Stimulated activated CD8-positive, alpha-beta memory T cell treated with anti-CD3 and anti-CD28 coated beads, Interleukin-7, amount 100 ng/mL, for 1 hour (primary cell): ENCODE data around the gene DNAH6.

Source experiments
- DNase-seq, 2 donors: peaks; one replicate each; pipeline ENCODE4 v3.0.0-alpha.2; 2020; ENCODE audit warnings: low read depth in 2 of 2

Gene DNAH6

GRCh38 chr2:84631985-84632384, 115.7 kb downstream of the DNAH6 start:
- DNase-seq, result no peak

- no peak for DNase-seq
Measured at GRCh38 chr2:84636080-84636971, 120.0 kb downstream of the DNAH6 start.

- DNase-seq, result no peak
Measured at GRCh38 chr2:84639751-84640150, 123.5 kb downstream of the DNAH6 start.

GRCh38 chr2:84640411-84640810, 124.1 kb downstream of the DNAH6 start:
- DNase-seq, result no peak

GRCh38 chr2:84641021-84641420, 124.7 kb downstream of the DNAH6 start:
- no peak for DNase-seq

GRCh38 chr2:84643991-84644390, 127.7 kb downstream of the DNAH6 start:
- DNase-seq, result no peak

GRCh38 chr2:84646514-84646913, 130.2 kb downstream of the DNAH6 start:
- DNase-seq, result no peak

GRCh38 chr2:84647267-84647666, 131.0 kb downstream of the DNAH6 start:
- DNase-seq, result no peak

- no peak for DNase-seq
Measured at GRCh38 chr2:84649058-84649457, 132.8 kb downstream of the DNAH6 start.

- no peak for DNase-seq
Measured at GRCh38 chr2:84649487-84650142, 133.3 kb downstream of the DNAH6 start.

- DNase-seq, result no peak
Measured at GRCh38 chr2:84652431-84652830, 136.1 kb downstream of the DNAH6 start.

- no peak for DNase-seq
Measured at GRCh38 chr2:84653302-84653701, 137.0 kb downstream of the DNAH6 start.

GRCh38 chr2:84654414-84654813, 138.1 kb downstream of the DNAH6 start:
- no peak for DNase-seq

- no peak for DNase-seq
Measured at GRCh38 chr2:84669122-84669521, 152.8 kb downstream of the DNAH6 start.

GRCh38 chr2:84674099-84674498, 157.8 kb downstream of the DNAH6 start:
- no peak for DNase-seq

GRCh38 chr2:84674586-84674985, 158.3 kb downstream of the DNAH6 start:
- no peak for DNase-seq

GRCh38 chr2:84676295-84676694, 160.0 kb downstream of the DNAH6 start:
- DNase-seq, result no peak

GRCh38 chr2:84678214-84678613, 161.9 kb downstream of the DNAH6 start:
- no peak for DNase-seq

- DNase-seq, result no peak
Measured at GRCh38 chr2:84686783-84687476, 170.6 kb downstream of the DNAH6 start.

- DNase-seq, result no peak
Measured at GRCh38 chr2:84687498-84688149, 171.3 kb downstream of the DNAH6 start.

GRCh38 chr2:84690225-84690624, 173.9 kb downstream of the DNAH6 start:
- no peak for DNase-seq

GRCh38 chr2:84694088-84694622, 177.9 kb downstream of the DNAH6 start:
- DNase-seq, result no peak
